Myocyte (in vitro differentiated cells): ENCODE data around the gene MDC1. TPM values are rescaled to one million over a fixed set of nuclear protein-coding genes. Genes with fewer than 3 reads are reported as not detected.

Experiments used
- total RNA-seq: library from RNA; depleted of rRNA; stranded (reverse); fragments of >200 nt; gene quantifications from 2 replicates; pipeline ENCODE4 v1.2.3, GENCODE V29; 2014

MDC1 gene
- total RNA-seq, 1 donor from 2014 or later = 8.0 TPM

Other genes starting within 250 kb of the MDC1 start
- 87.4 and 91.7 TPM in 2 replicates for gene HLA-E, start 227.8 kb downstream of the MDC1 start, total RNA-seq
- 22.3 and 28.4 TPM in 2 replicates for gene GNL1, start 160.8 kb downstream of the MDC1 start, total RNA-seq
- 6.5 and 6.6 TPM in 2 replicates for gene PRR3, start 160.0 kb downstream of the MDC1 start, total RNA-seq
- gene ABCF1, start 145.8 kb downstream of the MDC1 start, total RNA-seq = 59.6 and 66.3 TPM in 2 replicates
- 32.1 and 40.0 TPM in 2 replicates for gene PPP1R10, start 100.0 kb downstream of the MDC1 start, total RNA-seq
- 64.3 and 65.5 TPM in 2 replicates for gene MRPS18B, start 99.4 kb downstream of the MDC1 start, total RNA-seq
- gene ATAT1, start 90.4 kb downstream of the MDC1 start, total RNA-seq = 8.1 and 13.3 TPM in 2 replicates
- 7.0 and 7.5 TPM in 2 replicates for gene C6orf136, start 70.1 kb downstream of the MDC1 start, total RNA-seq
- 25.3 and 28.8 TPM in 2 replicates for gene DHX16, start 44.3 kb downstream of the MDC1 start, total RNA-seq
- 89.3 and 103 TPM in 2 replicates for gene PPP1R18, start 30.6 kb downstream of the MDC1 start, total RNA-seq
- gene NRM, start 26.3 kb downstream of the MDC1 start, total RNA-seq = 2.9 and 4.5 TPM in 2 replicates
- gene TUBB, start 3.1 kb upstream of the MDC1 start, total RNA-seq = 562 and 698 TPM in 2 replicates
- gene FLOT1, start 25.4 kb upstream of the MDC1 start, total RNA-seq = 168 and 175 TPM in 2 replicates
- gene IER3, start 27.3 kb upstream of the MDC1 start, total RNA-seq = 45.8 and 55.5 TPM in 2 replicates
- gene DDR1, start 167.2 kb upstream of the MDC1 start, total RNA-seq = 88.6 and 89.0 TPM in 2 replicates
- 5.5 and 7.3 TPM in 2 replicates for gene GTF2H4, start 190.9 kb upstream of the MDC1 start, total RNA-seq
- 21.3 and 21.7 TPM in 2 replicates for gene VARS2, start 197.0 kb upstream of the MDC1 start, total RNA-seq
- not detected in 2 replicates for gene SFTA2, start 214.9 kb upstream of the MDC1 start, total RNA-seq
- gene MUCL3, start 223.7 kb upstream of the MDC1 start, total RNA-seq = not detected in 2 replicates